Measurements from ENCODE around the gene NLRP10. TPM values are rescaled to one million over a fixed set of nuclear protein-coding genes. Genes with fewer than 3 reads are reported as not detected.

Gene NLRP10
- total RNA-seq, 1 donor from 2014 or later, result not detected

GRCh38 chr11:7977232-7977917 is 12.1 kb upstream of the NLRP10 start:
- no peak for TF ChIP-seq CTCF (IDR thresholded peaks at IDR 0.05)
- H3K36me3 Mint-ChIP-seq (ENCODE audit: low read depth), result no peaks in the 10 kb centered on the region
- peaks cover 5% of the 10 kb centered on the region for H3K27me3 Mint-ChIP-seq
- ChIA-PET CTCF (no interaction called here), POLR2A (interaction anchor here (1.7 kb wide), 1 partner anchor 10 kb away, joined by 5 read pairs; the partner anchor contains the start of gene EIF3F)
- intact Hi-C loops (cut with micrococcal nuclease), result no loop called here
- no peak overlapping the region for H3K27ac Mint-ChIP-seq
- no peaks in the 10 kb centered on the region for H3K9me3 Mint-ChIP-seq
- DNase-seq (no peak), ATAC-seq (ENCODE audit: low read depth) (no peak)
- no peaks in the 10 kb centered on the region for H3K4me1 Mint-ChIP-seq
- no peak overlapping the region for H3K4me3 Mint-ChIP-seq

GRCh38 chr11:7974668-7975067 is 9.4 kb upstream of the NLRP10 start:
- intact Hi-C loops (cut with micrococcal nuclease), result no loop called here
- no peak overlapping the region for H3K27ac Mint-ChIP-seq
- no peak overlapping the region for H3K4me3 Mint-ChIP-seq
- TF ChIP-seq CTCF (IDR thresholded peaks at IDR 0.05), result no peak
- peaks cover 16% of the 10 kb centered on the region for H3K27me3 Mint-ChIP-seq
- H3K36me3 Mint-ChIP-seq (ENCODE audit: low read depth), result no peaks in the 10 kb centered on the region
- no peaks in the 10 kb centered on the region for H3K4me1 Mint-ChIP-seq
- ATAC-seq (ENCODE audit: low read depth), result no peak
- no peak for DNase-seq
- ChIA-PET POLR2A (no interaction called here), CTCF (interaction anchor here (1.5 kb wide), 1 partner anchor 12 kb away, joined by 5 read pairs; the partner anchor contains the start of gene EIF3F)
- H3K9me3 Mint-ChIP-seq, result no peaks in the 10 kb centered on the region

- Mint-ChIP-seq H3K36me3 (ENCODE audit: low read depth) (no peaks in the 10 kb centered on the region), H3K9me3 (no peaks in the 10 kb centered on the region), H3K27ac (no peak overlapping the region), H3K4me1 (no peaks in the 10 kb centered on the region), H3K4me3 (no peak overlapping the region), H3K27me3 (peaks cover 21% of the 10 kb centered on the region)
- DNase-seq (no peak), ATAC-seq (ENCODE audit: low read depth) (no peak)
- ChIA-PET POLR2A (no interaction called here), CTCF (no interaction called here)
- no peak for TF ChIP-seq CTCF (IDR thresholded peaks at IDR 0.05)
- intact Hi-C loops (cut with micrococcal nuclease), result no loop called here
Measured at GRCh38 chr11:7973011-7973410, 7.8 kb upstream of the NLRP10 start.

GRCh38 chr11:7971846-7972245 is 6.6 kb upstream of the NLRP10 start:
- no peak for ATAC-seq (ENCODE audit: low read depth)
- H3K4me1 Mint-ChIP-seq, result no peaks in the 10 kb centered on the region
- H3K4me3 Mint-ChIP-seq, result no peak overlapping the region
- no peak for DNase-seq
- CTCF ChIA-PET, result no interaction called here
- intact Hi-C loops (cut with micrococcal nuclease), result no loop called here
- TF ChIP-seq CTCF (IDR thresholded peaks at IDR 0.05), result no peak
- H3K27ac Mint-ChIP-seq, result no peak overlapping the region
- H3K27me3 Mint-ChIP-seq, result peaks cover 27% of the 10 kb centered on the region
- no peaks in the 10 kb centered on the region for H3K9me3 Mint-ChIP-seq
- H3K36me3 Mint-ChIP-seq (ENCODE audit: low read depth), result no peaks in the 10 kb centered on the region
- POLR2A ChIA-PET, result no interaction called here

- Mint-ChIP-seq H3K36me3 (ENCODE audit: low read depth) (no peaks in the 10 kb centered on the region), H3K27ac (no peak overlapping the region), H3K4me3 (no peak overlapping the region), H3K27me3 (peaks cover 29% of the 10 kb centered on the region), H3K4me1 (no peaks in the 10 kb centered on the region), H3K9me3 (no peaks in the 10 kb centered on the region)
- DNase-seq, result no peak
- intact Hi-C loops (cut with micrococcal nuclease), result no loop called here
- TF ChIP-seq CTCF (IDR thresholded peaks at IDR 0.05), result no peak
- no peak for ATAC-seq (ENCODE audit: low read depth)
- ChIA-PET CTCF (no interaction called here), POLR2A (no interaction called here)
Measured at GRCh38 chr11:7969756-7970646, 4.8 kb upstream of the NLRP10 start.
